ENCODE data around the gene LRRTM3.

The LRRTM3 gene

DNA sequence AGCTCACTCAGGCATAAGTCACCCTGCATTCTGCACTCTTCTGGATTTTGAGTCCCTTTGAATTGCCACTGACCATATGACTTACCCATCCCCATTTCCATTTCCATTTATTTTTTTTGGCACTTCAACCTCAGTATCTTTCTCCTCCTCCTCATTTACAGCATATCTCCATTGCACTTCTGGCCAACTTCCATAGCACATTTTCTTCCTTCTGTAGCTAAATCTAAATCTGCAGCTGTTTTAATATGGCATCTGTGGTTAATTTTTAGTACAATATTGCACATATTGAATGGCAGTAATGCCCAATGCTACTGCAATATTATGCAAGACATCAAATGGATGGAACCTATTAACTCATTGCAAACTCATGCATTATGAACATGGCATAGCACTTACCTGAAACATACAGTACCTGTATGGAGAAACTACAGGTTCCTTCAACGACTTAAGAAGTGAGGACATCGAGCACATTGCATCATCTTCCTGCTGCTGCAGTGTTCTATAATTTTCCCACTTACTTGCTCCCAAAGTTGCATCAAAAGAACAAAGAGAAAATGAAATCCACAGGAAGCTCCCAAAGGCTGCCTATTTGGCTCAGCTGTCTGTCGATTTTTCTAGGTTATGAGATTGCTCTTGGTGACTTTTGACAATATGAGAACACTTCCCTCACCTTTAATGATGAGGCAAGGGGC lies 55.7 kb downstream of the LRRTM3 start:
- in situ Hi-C loops (cut with MboI; ENCODE audit: low pct_unique_long_range_greater_than_20kb, low sequenced_read_pairs, unreplicated experiment): no loop called here
- DNase-seq (ENCODE audit: low spot score): no peak
- TF ChIP-seq, protein P1, sequence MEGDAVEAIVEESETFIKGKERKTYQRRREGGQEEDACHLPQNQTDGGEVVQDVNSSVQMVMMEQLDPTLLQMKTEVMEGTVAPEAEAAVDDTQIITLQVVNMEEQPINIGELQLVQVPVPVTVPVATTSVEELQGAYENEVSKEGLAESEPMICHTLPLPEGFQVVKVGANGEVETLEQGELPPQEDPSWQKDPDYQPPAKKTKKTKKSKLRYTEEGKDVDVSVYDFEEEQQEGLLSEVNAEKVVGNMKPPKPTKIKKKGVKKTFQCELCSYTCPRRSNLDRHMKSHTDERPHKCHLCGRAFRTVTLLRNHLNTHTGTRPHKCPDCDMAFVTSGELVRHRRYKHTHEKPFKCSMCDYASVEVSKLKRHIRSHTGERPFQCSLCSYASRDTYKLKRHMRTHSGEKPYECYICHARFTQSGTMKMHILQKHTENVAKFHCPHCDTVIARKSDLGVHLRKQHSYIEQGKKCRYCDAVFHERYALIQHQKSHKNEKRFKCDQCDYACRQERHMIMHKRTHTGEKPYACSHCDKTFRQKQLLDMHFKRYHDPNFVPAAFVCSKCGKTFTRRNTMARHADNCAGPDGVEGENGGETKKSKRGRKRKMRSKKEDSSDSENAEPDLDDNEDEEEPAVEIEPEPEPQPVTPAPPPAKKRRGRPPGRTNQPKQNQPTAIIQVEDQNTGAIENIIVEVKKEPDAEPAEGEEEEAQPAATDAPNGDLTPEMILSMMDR (IDR thresholded peaks at IDR 0.05; ENCODE audit: extremely low read depth, insufficient read depth, missing control alignments): no peak

DNA sequence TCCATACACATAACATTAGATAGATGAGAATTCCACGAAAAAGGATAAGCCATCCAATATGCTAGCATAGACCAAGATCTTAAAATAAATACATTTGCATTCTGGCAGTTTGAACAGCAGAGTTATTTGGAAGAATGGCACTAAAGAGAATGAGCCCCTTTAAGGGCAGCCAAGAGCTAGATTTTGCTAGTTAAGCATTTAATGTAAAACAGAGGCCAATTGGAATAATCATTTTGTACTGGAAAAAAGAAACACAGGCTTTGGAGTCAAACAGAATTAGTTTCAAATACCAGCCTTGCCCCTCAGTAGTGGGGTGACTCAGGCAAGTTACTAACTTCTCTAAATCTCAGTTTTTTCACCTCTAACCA lies 56.2 kb downstream of the LRRTM3 start:
- TF ChIP-seq, protein P1 (IDR thresholded peaks at IDR 0.05; ENCODE audit: extremely low read depth, insufficient read depth, missing control alignments): no peak
- no peak for DNase-seq (ENCODE audit: low spot score)
- in situ Hi-C loops (cut with MboI; ENCODE audit: low pct_unique_long_range_greater_than_20kb, low sequenced_read_pairs, unreplicated experiment): no loop called here

DNA sequence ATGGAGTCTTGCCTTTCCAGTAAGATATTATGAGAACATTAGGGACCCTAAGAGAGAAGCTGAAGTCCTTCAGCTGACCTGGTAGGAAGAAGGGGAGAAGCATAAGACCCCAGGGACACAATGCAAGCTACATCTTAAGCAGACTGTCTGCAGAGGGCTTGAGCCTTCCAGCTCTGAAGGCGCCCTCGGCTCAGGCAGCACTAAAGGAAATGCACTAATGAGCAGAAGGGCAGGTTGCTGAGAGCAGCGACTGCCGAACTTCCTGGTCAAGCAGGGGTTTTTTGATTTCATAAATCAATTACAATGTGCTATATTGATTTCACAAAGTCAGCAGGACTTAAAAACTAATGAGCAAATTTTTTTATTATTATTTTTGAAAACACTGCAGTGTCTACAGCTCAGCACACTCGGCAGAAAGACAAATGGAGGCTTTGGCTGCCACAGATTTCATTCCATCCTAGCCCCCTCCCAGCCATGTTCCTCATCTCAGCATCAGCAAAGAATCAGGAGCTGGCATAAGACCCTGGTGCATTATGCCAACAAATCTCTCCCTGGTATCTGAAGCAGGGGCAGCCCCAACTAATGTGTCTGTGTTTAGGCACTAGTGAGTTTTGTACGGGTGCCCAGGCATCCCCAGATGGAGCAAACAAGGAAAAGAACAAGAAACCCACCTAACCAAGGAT lies 57.1 kb downstream of the LRRTM3 start:
- TF ChIP-seq, protein P1 (IDR thresholded peaks at IDR 0.05; ENCODE audit: extremely low read depth, insufficient read depth, missing control alignments): no peak
- in situ Hi-C loops (cut with MboI; ENCODE audit: low pct_unique_long_range_greater_than_20kb, low sequenced_read_pairs, unreplicated experiment): no loop called here
- DNase-seq (ENCODE audit: low spot score): no peak

DNA sequence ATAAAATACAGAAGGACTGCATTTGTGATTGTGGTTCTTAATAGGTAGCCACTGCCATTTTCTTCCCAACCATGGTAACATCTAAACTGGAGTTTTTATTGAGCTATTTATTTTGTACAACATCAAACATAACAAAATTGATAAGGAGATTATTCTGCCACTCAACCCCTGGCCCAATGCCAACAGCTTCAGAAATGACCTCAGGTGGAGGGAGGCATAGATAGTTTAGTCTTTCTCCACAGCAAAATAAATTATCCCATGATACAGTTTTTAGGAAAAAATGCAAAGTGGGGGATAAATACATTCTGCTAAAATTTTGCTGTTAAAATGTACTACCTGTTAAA lies 57.6 kb downstream of the LRRTM3 start:
- TF ChIP-seq, protein P1 (IDR thresholded peaks at IDR 0.05; ENCODE audit: extremely low read depth, insufficient read depth, missing control alignments): no peak
- no peak for DNase-seq (ENCODE audit: low spot score)
- in situ Hi-C loops (cut with MboI; ENCODE audit: low pct_unique_long_range_greater_than_20kb, low sequenced_read_pairs, unreplicated experiment): no loop called here

DNA sequence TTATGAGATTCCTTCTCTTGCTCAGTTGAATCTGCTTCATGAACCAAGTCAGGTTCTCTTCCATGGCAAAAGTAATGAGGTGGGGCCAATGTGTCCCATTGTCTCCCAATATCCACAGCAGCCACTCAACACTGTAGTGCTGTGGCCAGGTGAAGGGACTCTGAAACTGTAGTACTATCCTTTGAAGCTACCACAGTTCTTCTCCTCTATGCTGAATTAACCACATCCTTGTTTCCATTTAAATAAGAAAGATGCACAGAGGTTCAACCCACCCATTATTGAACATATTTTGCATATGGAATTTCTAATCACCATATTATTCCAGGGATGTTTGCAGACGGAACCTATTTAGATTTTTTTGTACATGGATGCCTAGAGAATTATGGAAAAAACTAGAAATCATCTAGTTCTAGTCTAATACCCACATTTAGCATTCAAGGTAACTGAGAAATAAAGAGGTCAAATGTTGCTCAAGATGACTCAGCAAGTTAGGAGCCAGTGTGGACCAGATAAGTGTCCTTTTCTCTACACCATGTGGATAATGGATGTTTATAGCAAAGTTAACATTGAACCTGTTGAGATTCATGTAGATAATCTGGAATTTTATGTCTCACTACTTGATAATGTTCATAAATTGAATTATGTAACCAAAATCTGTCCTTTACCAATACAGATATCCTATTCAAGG lies 64.5 kb downstream of the LRRTM3 start:
- in situ Hi-C loops (cut with MboI; ENCODE audit: low pct_unique_long_range_greater_than_20kb, low sequenced_read_pairs, unreplicated experiment): no loop called here
- TF ChIP-seq, protein P1 (IDR thresholded peaks at IDR 0.05; ENCODE audit: extremely low read depth, insufficient read depth, missing control alignments): no peak
- DNase-seq (ENCODE audit: low spot score): no peak

DNA sequence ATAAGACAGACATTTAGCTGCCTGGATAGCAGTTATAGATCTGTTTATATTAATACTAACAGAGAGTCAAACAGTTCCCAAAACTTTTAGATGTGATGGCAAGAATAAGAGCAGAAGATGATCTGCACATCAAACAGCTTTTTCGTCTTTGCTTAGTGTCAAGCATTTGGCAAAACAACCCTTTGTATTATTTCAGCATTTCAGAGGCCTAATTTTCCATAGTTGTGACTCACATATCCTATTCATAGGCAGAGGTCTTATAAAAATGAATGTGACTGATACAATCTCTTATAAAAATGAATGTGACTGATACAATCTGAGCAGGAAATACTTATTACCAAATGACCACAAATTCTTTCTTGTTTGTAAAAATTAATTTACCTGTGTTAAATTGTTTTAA lies 71.2 kb downstream of the LRRTM3 start:
- in situ Hi-C loops (cut with MboI; ENCODE audit: low pct_unique_long_range_greater_than_20kb, low sequenced_read_pairs, unreplicated experiment): no loop called here
- TF ChIP-seq, protein P1 (IDR thresholded peaks at IDR 0.05; ENCODE audit: extremely low read depth, insufficient read depth, missing control alignments): no peak
- DNase-seq (ENCODE audit: low spot score): no peak
